IMR-90 (cell line): ENCODE data around the gene LIX1. TPM values are rescaled to one million over a fixed set of nuclear protein-coding genes. Genes with fewer than 3 reads are reported as not detected.

Experiments
- ATAC-seq: fragments of 200-7000 bp; cut with Tn5 transposase; 2 replicates; pipeline ENCODE4 v1.9.1; 2020; ENCODE audit warnings: low read depth, mild to moderate bottlenecking, moderate library complexity
- BruUV-seq: library from RNA; stranded (reverse); fragments of 400-500 nt; replicated peaks from 2 replicates; lab custom pipeline; 2021; lab: Mats Ljungman, UMichigan
- CTCF ChIA-PET: fragments of 300-600 bp; formaldehyde crosslinking; extraction: SDS; loops from one replicate; lab custom pipeline; 2021; ENCODE audit warnings: antibody characterized with exemption; lab: Yijun Ruan, JAX
- POLR2A ChIA-PET: fragments of 300-600 bp; sonication (Branson Sonifier 250); formaldehyde crosslinking; loops from one replicate; lab custom pipeline; 2022; ENCODE audit warnings: antibody characterized with exemption; ENCODE audit not compliant: unreplicated experiment; lab: Charles Lee
- DNase-seq: peaks from one replicate; pipeline ENCODE4 v3.0.0; 2013
- H2AFZ ChIP-seq: replicated peaks from 2 replicates; pipeline ENCODE3; 2013; ENCODE audit warnings: low read length, mild to moderate bottlenecking; ENCODE audit not compliant: poor library complexity
- H2AK5ac ChIP-seq: 2 replicates; pipeline ENCODE4 v1.6.1; 2013; ENCODE audit warnings: low read depth, low read length, inconsistent platforms
- H2AK9ac ChIP-seq: replicated peaks from 2 replicates; pipeline ENCODE3; 2013; ENCODE audit warnings: mild to moderate bottlenecking, low read depth, low read length, moderate library complexity; ENCODE audit not compliant: poor library complexity
- H2BK120ac ChIP-seq: 2 replicates; pipeline ENCODE4 v1.6.1; 2013; ENCODE audit warnings: low read depth, low read length, inconsistent platforms
- H2BK15ac ChIP-seq: 3 replicates; pipeline ENCODE4 v1.6.1; 2013; ENCODE audit warnings: low read depth, low read length, inconsistent platforms
- H2BK20ac ChIP-seq: 2 replicates; pipeline ENCODE4 v1.6.1; 2013; ENCODE audit warnings: low read depth, mild to moderate bottlenecking, inconsistent platforms, low read length, moderate library complexity
- H2BK5ac ChIP-seq: 2 replicates; pipeline ENCODE4 v1.6.1; 2013; ENCODE audit warnings: mild to moderate bottlenecking, low read depth, low read length, inconsistent platforms; ENCODE audit not compliant: poor library complexity, severe bottlenecking
- H3K14ac ChIP-seq: replicated peaks from 2 replicates; pipeline ENCODE4 v1.6.1; 2013; ENCODE audit warnings: low read depth, low read length, inconsistent platforms
- H3K18ac ChIP-seq: 2 replicates; pipeline ENCODE4 v1.6.1; 2013; ENCODE audit warnings: low read depth, low read length, control low read depth
- H3K23ac ChIP-seq: 2 replicates; pipeline ENCODE4 v1.6.1; 2013; ENCODE audit warnings: low read depth, low read length, inconsistent platforms
- H3K27ac ChIP-seq: 2 replicates; pipeline ENCODE4 v1.5.1; 2013; ENCODE audit warnings: mild to moderate bottlenecking, control low read depth, low read length; ENCODE audit not compliant: insufficient read depth
- H3K27me3 ChIP-seq: 2 replicates; pipeline ENCODE4 v1.6.1; 2013; ENCODE audit warnings: low read length; ENCODE audit not compliant: control insufficient read depth, insufficient read depth
- H3K36me3 ChIP-seq: 2 replicates; pipeline ENCODE4 v1.6.1; 2013; ENCODE audit warnings: low read length, mixed read lengths; ENCODE audit not compliant: control insufficient read depth, insufficient read depth
- H3K4ac ChIP-seq: 2 replicates; pipeline ENCODE4 v1.6.1; 2013; ENCODE audit warnings: low read depth, low read length, inconsistent platforms
- H3K4me1 ChIP-seq: 2 replicates; pipeline ENCODE4 v1.6.1; 2013; ENCODE audit warnings: low read length, mixed read lengths; ENCODE audit not compliant: control insufficient read depth, insufficient read depth
- H3K4me2 ChIP-seq: 2 replicates; pipeline ENCODE4 v1.6.1; 2013; ENCODE audit warnings: low read depth, mild to moderate bottlenecking, control low read depth, low read length, moderate library complexity
- H3K4me3 ChIP-seq: 2 replicates; pipeline ENCODE4 v1.5.1; 2013; ENCODE audit warnings: low read depth, mild to moderate bottlenecking, control low read depth, low read length, moderate library complexity; ENCODE audit not compliant: insufficient read depth
- H3K56ac ChIP-seq: 2 replicates; pipeline ENCODE4 v1.6.1; 2013; ENCODE audit warnings: low read length, inconsistent platforms; ENCODE audit not compliant: insufficient read depth; ENCODE audit errors: extremely low read depth
- H3K79me1 ChIP-seq, 2 experiments: 2 replicates each; pipeline ENCODE4 v1.6.1; 2013; ENCODE audit warnings: low read length in 2 of 2, inconsistent platforms in 1 of 2, low read depth in 1 of 2
- H3K9ac ChIP-seq: 2 replicates; pipeline ENCODE4 v1.6.1; 2013; ENCODE audit warnings: low read depth, low read length, control low read depth
- H3K9me1 ChIP-seq: 2 replicates; pipeline ENCODE4 v1.6.1; 2013; ENCODE audit warnings: low read length, inconsistent platforms; ENCODE audit not compliant: insufficient read depth
- H3K9me3 ChIP-seq: 2 replicates; pipeline ENCODE4 v1.6.1; 2013; ENCODE audit warnings: low read length; ENCODE audit not compliant: control insufficient read depth, insufficient read depth
- H4K20me1 ChIP-seq: 2 replicates; pipeline ENCODE4 v1.6.1; 2013; ENCODE audit warnings: low read length, inconsistent platforms; ENCODE audit not compliant: insufficient read depth
- H4K5ac ChIP-seq: 2 replicates; pipeline ENCODE4 v1.6.1; 2013; ENCODE audit warnings: mild to moderate bottlenecking, low read depth, low read length, control low read depth
- H4K8ac ChIP-seq, 2 experiments: 2 replicates each; pipeline ENCODE4 v1.6.1; 2013; ENCODE audit warnings: low read depth in 2 of 2, low read length in 2 of 2, control low read depth in 1 of 2, inconsistent platforms in 1 of 2
- H4K91ac ChIP-seq: 2 replicates; pipeline ENCODE4 v1.6.1; 2013; ENCODE audit warnings: low read depth, low read length, inconsistent platforms; ENCODE audit not compliant: insufficient read depth
- BHLHE40 ChIP-seq: fragments of 150-350 bp; IDR thresholded peaks from 2 replicates; pipeline ENCODE4 v1.6.1; 2016; ENCODE audit warnings: mild to moderate bottlenecking, low read depth, low read length
- CEBPB ChIP-seq: IDR thresholded peaks from 2 replicates; pipeline ENCODE4 v1.6.1; 2012; ENCODE audit warnings: low read depth, low read length, improper control_type of control experiment
- CHD1 ChIP-seq: IDR thresholded peaks from 2 replicates; pipeline ENCODE4 v1.6.1; 2012; ENCODE audit warnings: low read depth, low read length, improper control_type of control experiment
- FOS ChIP-seq: fragments of 150-350 bp; IDR thresholded peaks from 2 replicates; pipeline ENCODE4 v1.6.1; 2016; ENCODE audit warnings: low read depth, low read length
- MAFK ChIP-seq: IDR thresholded peaks from 2 replicates; pipeline ENCODE4 v1.6.1; 2012; ENCODE audit warnings: low read depth, low read length, improper control_type of control experiment
- MAZ ChIP-seq: IDR thresholded peaks from 2 replicates; pipeline ENCODE4 v1.6.1; 2012; ENCODE audit warnings: low read depth, mild to moderate bottlenecking, low read length, improper control_type of control experiment, moderate library complexity, borderline replicate concordance
- MXI1 ChIP-seq: IDR thresholded peaks from 2 replicates; pipeline ENCODE4 v1.6.1; 2012; ENCODE audit warnings: low read depth, mild to moderate bottlenecking, low read length, moderate library complexity, borderline replicate concordance
- NFE2L2 ChIP-seq: fragments of 150-350 bp; IDR thresholded peaks from 2 replicates; pipeline ENCODE4 v1.6.1; 2016; ENCODE audit warnings: low read depth, mild to moderate bottlenecking, low read length
- POLR2A ChIP-seq: IDR thresholded peaks from 2 replicates; pipeline ENCODE4 v1.6.1; 2012; ENCODE audit warnings: mild to moderate bottlenecking, low read depth, low read length
- RAD21 ChIP-seq: IDR thresholded peaks from 2 replicates; pipeline ENCODE4 v1.6.1; 2012; ENCODE audit warnings: low read length, improper control_type of control experiment
- RCOR1 ChIP-seq: IDR thresholded peaks from 2 replicates; pipeline ENCODE4 v1.6.1; 2012; ENCODE audit warnings: mild to moderate bottlenecking, low read length, improper control_type of control experiment; ENCODE audit not compliant: insufficient replicate concordance
- RFX5 ChIP-seq: IDR thresholded peaks from 2 replicates; pipeline ENCODE4 v1.8.0; 2012; ENCODE audit warnings: low read depth, mild to moderate bottlenecking, low read length, moderate library complexity
- SMC3 ChIP-seq: fragments of 150-350 bp; IDR thresholded peaks from 2 replicates; pipeline ENCODE4 v1.6.1; 2016; ENCODE audit warnings: low read depth, mild to moderate bottlenecking, antibody characterized with exemption, low read length, moderate library complexity
- WGBS, 2 experiments: methylation state at CpG; one replicate each; pipeline versions ENCODE4 v1.1.5 to v1.1.7; 2013; ENCODE audit warnings: missing lambda C conversion rate in 2 of 2; ENCODE audit not compliant: insufficient read length in 1 of 2; ENCODE audit errors: extremely low coverage in 2 of 2; 5-methylcytosine and 5-hydroxymethylcytosine counted together
- dilution Hi-C: fragments of 300-500 bp; cut with HindIII; formaldehyde crosslinking; loops from one replicate; pipeline ENCODE4 v1.14.3; 2018; ENCODE audit warnings: low sequenced_read_pairs; ENCODE audit not compliant: unreplicated experiment
- in situ Hi-C: fragments of 300-500 bp; cut with MboI; formaldehyde crosslinking; loops from 3 replicates; pipeline ENCODE4 v1.14.3; 2019; ENCODE audit warnings: low sequenced_read_pairs, inconsistent platforms, mixed read lengths
- intact Hi-C: fragments of 100-400 bp; cut with micrococcal nuclease; formaldehyde crosslinking; loops from 2 replicates; pipeline ENCODE4 v1.10.0; 2022
- polyA plus RNA-seq, 3 experiments: library from polyadenylated mRNA; depleted of rRNA; stranded (reverse); fragments of >200 nt; gene quantifications; 2 replicates each; pipeline ENCODE4 v1.2.3, GENCODE V29; 2012; ENCODE audit warnings: low replicate concordance in 1 of 3
- total RNA-seq: library from RNA; depleted of rRNA; stranded (reverse); fragments of >200 nt; gene quantifications from 2 replicates; pipeline ENCODE4 v1.2.3, GENCODE V29; 2012
- TF ChIP-seq, protein P1 (sequence below): conservative IDR thresholded peaks from 2 replicates; pipeline ENCODE4 v1.5.1; 2012; ENCODE audit warnings: mild to moderate bottlenecking, low read depth, low read length, improper control_type of control experiment
- TF ChIP-seq, protein P2 (sequence below): fragments of 150-350 bp; IDR thresholded peaks from 2 replicates; pipeline ENCODE4 v1.6.1; 2016; ENCODE audit warnings: low read depth, mild to moderate bottlenecking, low read length, moderate library complexity, borderline replicate concordance

LIX1 gene
- total and polyA plus RNA-seq, 2 of the 4 experiments (the other 2 are of a cell fraction) = not detected

DNA sequence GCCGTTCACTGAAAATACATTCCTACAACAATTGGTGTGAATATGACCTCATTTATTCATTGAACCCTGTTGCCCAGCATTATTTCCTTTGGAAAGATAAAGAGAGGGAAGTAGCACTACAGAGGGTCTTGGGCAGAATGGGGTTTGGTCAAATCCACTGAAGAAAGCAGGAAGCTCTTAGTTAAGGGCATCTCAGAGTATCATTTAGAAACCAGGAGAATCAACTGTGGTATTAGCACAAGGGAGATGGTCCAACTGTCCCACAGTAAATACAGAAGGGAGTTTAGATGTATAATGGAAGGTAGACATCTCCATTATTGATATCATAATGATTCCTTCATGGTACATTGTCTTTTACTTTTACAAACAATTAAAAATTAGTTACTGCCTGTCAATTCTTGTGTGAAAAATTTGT lies 47.1 kb downstream of the LIX1 start:
- no peaks in the 10 kb centered on the region for H3K79me1 ChIP-seq
- TF ChIP-seq BHLHE40 (no peak), RCOR1 (no peak), FOS (no peak), POLR2A (no peak), CEBPB (no peak), MAZ (no peak), MXI1 (no peak), RFX5 (no peak), RAD21 (no peak), MAFK (no peak), CHD1 (no peak), SMC3 (no peak), NFE2L2 (no peak)
- TF ChIP-seq, protein P1, sequence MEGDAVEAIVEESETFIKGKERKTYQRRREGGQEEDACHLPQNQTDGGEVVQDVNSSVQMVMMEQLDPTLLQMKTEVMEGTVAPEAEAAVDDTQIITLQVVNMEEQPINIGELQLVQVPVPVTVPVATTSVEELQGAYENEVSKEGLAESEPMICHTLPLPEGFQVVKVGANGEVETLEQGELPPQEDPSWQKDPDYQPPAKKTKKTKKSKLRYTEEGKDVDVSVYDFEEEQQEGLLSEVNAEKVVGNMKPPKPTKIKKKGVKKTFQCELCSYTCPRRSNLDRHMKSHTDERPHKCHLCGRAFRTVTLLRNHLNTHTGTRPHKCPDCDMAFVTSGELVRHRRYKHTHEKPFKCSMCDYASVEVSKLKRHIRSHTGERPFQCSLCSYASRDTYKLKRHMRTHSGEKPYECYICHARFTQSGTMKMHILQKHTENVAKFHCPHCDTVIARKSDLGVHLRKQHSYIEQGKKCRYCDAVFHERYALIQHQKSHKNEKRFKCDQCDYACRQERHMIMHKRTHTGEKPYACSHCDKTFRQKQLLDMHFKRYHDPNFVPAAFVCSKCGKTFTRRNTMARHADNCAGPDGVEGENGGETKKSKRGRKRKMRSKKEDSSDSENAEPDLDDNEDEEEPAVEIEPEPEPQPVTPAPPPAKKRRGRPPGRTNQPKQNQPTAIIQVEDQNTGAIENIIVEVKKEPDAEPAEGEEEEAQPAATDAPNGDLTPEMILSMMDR = no peak
- TF ChIP-seq, protein P2, sequence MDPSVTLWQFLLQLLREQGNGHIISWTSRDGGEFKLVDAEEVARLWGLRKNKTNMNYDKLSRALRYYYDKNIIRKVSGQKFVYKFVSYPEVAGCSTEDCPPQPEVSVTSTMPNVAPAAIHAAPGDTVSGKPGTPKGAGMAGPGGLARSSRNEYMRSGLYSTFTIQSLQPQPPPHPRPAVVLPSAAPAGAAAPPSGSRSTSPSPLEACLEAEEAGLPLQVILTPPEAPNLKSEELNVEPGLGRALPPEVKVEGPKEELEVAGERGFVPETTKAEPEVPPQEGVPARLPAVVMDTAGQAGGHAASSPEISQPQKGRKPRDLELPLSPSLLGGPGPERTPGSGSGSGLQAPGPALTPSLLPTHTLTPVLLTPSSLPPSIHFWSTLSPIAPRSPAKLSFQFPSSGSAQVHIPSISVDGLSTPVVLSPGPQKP = no peak
- no peak overlapping the region for H2AK5ac ChIP-seq
- intact Hi-C loops = no loop called here
- no peak overlapping the region for H2AFZ ChIP-seq
- BruUV-seq = no TSS peak
- no peak overlapping the region for H3K23ac ChIP-seq
- H3K27ac ChIP-seq = no peak overlapping the region
- H3K56ac ChIP-seq = no peak overlapping the region
- in situ Hi-C loops = no loop called here
- H4K5ac ChIP-seq = no peak overlapping the region
- H3K27me3 ChIP-seq = peaks cover 22% of the 10 kb centered on the region
- no peak overlapping the region for H4K91ac ChIP-seq
- H3K4ac ChIP-seq = no peak overlapping the region
- no peak overlapping the region for H2BK15ac ChIP-seq
- no peak overlapping the region for H2AK9ac ChIP-seq
- CTCF ChIA-PET = no interaction called here
- no peaks in the 10 kb centered on the region for H3K9me1 ChIP-seq
- POLR2A ChIA-PET = no interaction called here
- H3K4me3 ChIP-seq = no peak overlapping the region
- no peak overlapping the region for H2BK5ac ChIP-seq
- no peak overlapping the region for H3K14ac ChIP-seq
- H3K4me1 ChIP-seq = peaks cover 2% of the 10 kb centered on the region; the same call in 1 of the 2 replicates
- no peak overlapping the region for H2BK20ac ChIP-seq
- no peak overlapping the region for H3K18ac ChIP-seq
- H2BK120ac ChIP-seq = no peak overlapping the region
- H3K9me3 ChIP-seq = no peaks in the 10 kb centered on the region
- no peak overlapping the region for H4K8ac ChIP-seq
- H3K4me2 ChIP-seq = no peak overlapping the region
- dilution Hi-C loops = no loop called here
- no peaks in the 10 kb centered on the region for H4K20me1 ChIP-seq
- no peak overlapping the region for H3K9ac ChIP-seq
- DNase-seq = no peak
- WGBS, 2 experiments = no CpG with 5 or more reads among the region's 1 CpG
- ATAC-seq = no peak
- H3K36me3 ChIP-seq = no peaks in the 10 kb centered on the region
